HG03139 (cell line): ENCODE measurements around the gene BHLHE23.

Experiments used
- ATAC-seq: cut with Tn5 transposase; IDR thresholded peaks from one replicate; pipeline ENCODE4 v1.9.1; 2021; ENCODE audit not compliant: unreplicated experiment

BHLHE23 gene

DNA sequence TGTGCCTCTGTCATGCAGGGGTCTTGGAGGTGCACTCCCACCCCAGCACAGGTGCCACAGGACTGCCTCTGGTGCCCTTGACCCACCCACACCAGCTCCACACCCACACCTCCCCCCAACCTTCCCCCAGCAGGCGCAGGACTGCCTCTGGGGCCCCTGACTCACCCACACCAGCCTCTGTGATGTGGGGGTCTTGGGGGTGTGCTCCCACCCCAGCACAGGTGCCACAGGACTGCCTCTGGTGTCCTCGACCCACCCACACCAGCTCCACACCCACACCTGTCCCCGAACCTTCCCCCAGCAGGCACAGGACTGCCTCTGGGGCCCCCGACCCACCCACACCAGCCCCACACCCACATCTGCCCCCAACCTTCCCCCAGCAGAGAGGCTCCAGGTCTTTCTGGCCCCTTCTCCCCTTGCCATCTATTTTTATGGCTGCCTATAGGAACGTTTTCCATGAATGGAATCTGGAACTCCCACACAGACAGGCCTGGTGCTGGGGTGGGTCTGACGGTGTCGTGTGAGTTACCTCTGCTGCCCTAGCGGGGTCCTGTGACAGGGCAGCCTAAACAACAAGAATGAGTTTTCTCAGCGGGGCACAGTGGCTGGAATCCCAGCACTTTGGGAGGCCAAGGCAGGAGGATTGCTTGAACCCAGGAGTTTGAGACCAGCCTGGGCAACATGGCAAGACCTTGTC, 30.8 kb downstream of the BHLHE23 start:
- no peak for ATAC-seq

DNA sequence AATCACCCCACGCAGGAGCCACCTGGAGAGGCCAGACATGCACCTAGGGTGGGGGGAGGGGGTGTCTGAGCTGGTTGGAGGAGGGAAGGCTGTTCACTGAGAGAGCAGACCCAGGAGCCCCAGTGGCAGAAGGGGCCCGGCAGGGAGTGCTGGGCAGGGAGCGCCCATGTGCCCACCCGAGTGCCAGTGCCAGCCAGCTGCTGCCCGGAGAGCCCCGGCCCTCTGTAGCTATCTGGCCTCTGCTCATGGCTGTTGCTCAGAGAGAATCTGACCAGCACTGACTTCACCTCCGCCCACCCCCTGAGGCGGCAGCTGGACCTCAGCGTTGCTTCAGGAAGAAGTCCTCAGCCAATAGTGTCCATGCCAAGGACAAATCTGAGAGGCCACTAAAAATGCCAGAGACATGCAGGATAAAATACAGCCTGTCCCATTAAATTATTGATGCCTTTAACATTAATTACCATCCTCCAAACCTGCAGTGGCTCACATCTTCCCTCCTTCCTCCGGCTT, 31.5 kb downstream of the BHLHE23 start:
- no peak for ATAC-seq

DNA sequence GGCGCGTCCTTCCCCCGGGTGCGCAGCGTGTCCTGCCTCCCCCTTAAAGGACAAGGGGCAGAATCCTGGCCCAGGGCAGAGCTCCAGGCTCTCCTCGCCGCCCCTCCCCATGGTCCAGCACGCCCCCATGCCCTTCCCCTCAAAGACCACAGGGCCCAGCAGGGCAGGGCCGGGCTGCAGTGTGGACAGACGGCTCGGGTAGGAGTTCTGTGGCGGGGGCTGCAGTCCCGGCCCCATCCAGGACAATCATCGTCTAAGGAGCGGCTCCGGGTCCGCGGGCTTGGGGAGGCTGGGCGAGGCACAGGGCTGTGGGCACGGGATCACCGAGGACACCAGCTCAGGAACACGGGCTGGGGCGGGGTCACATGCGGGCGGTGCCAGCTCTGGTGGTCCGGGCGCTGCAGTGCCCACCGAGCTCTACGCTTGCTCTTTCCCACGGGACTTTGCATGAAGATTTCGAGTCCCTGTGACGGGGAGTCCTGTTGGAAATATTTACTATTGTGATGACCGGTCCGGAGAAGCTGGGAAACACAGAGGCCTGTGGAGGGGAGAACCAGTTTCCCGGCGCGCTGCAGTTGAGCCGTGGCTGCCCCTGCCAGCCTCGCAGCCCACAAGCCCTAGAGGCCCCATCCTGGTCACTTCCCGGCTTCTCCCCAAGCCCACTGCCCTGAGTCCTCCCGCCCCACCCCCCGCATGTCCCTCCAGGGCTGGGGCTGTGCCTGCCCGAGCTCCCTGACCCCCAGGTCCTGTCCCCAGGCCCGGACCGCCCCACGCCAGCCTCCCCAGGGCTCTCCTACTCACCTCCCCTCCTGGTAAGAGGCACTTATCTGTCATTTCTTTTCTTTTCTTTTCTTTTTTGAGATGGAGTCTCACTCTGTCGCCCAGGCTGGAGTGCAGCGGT, 33.7 kb downstream of the BHLHE23 start:
- no peak for ATAC-seq

DNA sequence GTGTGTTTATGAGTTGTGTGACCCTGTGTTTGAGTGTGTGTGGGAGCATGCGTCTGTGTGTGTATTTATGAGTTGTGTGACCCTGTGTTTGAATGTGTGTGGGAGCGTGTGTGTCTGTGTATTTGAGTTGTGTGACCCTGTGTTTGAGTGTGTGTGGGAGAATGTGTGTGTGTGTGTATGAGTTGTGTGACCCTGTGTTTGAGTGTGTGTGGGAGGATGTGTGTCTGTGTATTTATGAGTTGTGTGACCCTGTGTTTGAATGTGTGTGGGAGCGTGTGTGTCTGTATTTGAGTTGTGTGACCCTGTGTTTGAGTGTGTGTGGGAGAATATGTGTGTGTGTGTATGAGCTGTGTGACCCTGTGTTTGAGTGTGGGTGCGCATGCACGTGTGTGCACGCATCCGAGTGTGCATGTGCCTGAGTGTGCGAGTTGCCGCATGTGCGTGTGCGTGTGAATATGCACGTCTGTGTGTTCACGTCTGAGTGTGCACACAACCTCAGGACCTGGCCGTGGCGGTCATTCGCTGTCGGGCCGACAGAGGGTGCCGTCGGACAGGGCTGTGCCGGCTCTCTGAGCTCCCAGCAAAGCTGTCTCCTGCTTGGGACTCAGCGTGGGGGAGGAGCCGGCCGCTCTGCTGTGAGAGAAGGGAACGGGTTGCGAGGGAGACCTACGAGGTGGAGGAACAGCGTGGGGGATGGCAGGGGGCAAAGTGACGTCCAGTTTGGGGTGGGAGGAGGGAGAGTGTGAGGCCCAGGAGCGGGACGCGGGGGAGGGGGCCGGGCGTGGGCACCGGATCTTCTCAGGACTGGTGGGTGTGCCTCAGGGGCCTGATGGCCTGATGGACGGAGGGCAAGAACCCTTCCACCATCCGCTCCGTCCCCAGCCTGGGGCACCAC, 34.6 kb downstream of the BHLHE23 start:
- no peak for ATAC-seq

DNA sequence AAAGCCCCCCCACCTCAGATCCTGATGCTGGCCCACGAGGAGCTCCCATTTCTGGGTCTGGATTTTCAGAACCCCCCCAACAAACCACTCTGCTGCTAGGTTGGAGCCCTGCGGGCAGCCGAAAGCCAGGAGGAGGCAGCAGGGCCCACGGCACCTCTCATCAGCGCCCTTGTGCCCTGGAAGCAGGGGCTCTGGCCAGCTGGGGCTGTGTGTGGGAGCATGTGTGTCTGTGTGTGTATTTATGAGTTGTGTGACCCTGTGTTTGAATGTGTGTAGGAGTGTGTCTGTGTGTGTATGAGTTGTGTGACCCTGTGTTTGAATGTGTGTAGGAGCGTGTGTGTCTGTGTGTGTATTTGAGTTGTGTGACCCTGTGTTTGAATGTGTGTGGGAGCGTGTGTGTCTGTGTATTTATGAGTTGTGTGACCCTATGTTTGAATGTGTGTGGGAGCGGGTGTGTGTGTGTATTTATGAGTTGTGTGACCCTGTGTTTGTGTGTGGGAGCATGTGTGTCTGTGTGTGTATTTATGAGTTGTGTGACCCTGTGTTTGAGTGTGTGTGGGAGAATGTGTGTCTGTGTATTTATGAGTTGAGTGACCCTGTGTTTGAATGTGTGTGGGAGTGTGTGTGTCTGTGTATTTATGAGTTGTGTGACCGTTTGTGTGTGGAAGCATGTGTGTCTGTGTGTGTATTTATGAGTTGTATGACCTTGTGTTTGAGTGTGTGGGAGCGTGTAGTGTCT, 35.4 kb downstream of the BHLHE23 start:
- no peak for ATAC-seq

DNA sequence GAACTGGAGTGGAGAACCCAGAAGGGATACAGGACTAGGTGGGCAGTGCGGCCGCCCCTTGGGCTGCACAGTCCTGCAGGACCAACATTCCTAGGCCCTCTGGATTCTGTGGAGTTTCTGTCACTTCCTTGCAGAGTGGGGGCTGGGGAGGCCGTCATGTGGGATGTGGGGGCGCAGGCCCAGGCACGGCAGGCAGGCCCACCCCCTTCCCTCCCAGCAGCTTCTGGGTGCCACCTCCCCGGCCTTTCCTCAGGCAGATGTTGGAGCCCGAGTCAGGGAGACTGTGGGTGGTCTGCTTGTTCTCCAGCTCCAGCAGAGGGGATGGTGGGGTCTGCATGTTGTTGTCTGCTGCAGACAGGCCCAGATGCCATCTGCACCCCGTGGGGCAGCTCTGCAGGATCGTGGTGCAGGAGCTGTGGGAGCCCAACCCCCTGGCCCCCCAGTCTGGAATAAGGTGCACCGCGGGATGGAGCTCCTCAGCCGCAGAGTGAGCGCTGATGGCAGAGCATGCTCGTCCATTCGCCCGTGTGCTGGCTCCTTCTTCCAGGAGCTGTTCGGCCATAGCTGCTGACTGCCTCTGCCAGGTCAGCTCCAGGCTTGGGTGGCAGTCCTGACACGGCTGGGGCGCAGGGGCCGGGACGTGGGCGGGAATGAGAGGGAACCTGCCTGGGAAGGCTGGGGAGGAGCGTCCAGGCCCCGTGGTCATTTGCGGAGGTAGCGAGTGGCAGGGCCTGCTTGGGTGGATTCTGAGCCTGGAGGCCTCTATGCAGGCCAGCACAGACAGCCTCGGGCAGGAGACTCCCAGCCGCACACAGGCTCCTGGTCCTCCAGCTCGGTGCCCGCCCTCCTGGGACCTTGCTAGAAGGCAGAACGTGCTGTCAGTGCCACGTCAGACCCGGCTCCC, 36.2 kb downstream of the BHLHE23 start:
- ATAC-seq = no peak

DNA sequence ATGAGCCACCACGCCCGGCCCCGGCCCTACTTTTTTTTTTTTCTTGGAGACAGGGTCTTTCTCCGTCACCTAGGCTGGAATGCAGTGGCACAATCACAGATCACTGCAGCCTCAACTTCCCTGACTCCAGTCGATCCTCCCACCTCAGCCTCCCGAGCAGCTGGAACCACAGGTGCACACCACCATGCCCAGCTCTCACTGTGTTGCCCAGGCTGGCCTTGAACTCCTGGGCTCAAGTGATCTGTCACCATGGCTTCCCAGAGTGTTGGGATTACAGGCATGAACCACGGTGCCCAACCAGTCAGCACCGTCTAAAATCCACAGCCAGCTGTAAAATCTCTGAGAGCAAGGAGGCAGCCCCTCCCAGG, 36.8 kb downstream of the BHLHE23 start:
- no peak for ATAC-seq

DNA sequence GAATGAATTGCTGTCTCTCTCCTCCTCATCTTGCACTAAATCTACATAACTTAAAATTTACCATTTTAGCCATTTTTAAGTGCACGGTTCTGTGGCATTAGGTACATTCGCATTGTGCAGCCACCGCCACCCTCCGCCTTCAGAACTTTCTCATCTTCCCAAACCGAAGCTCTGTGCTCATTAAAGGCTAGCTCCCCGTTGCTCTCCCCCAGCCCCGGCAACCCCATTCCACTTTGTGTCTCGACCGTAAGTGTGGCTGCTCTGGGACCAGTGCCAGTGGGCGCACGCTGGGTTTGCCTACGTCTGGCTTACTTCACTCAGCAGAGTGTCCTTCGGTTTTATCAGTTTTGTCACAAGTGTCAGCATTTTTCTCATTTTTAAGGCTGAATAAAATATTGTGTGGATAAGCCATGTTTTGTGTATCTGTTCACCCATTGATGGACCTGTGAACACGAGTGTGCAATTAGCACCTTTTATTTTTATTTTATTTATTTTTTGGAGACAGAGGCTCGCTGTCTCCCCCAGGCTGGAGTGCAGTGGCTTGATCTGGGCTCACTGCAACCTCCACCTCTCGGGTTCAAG, 37.5 kb downstream of the BHLHE23 start:
- ATAC-seq = no peak

DNA sequence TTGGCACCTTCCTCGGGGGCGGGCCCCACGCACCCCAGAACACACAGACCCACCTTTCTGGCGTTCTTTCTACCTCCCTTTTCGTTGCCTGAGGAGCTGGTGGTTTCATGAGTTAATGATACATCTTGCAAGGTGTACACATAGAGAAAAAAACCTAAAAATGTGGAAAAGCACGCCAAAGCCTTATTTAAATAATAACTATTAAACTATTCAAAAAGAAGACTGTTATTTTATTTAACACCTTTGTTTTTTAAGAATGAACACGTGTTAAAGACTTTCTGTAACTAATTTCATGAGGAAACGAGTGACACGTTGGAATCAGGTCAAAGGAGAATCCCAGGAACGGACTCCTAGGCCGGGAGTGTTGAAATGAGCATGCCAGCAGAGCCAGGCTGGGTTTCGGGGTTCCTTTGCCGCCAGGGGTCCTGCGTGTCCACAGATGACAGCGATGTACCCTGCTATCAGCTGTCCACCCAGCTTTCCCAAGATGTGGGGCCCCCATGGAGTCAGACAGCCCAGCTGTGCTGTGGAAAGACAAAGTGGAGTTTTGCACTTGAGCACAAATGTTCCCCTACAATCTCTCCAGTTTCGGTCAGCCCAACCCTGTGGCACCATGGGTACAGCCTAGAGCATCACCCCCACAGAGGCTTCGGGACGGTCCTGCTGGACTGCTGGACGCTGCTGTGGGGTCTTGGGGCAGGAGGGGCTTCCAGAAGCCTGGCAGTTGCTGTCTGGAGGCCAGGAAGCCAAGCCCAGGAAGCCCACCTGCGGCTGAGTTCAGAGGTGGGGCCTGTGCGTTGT, 38.2 kb downstream of the BHLHE23 start:
- no peak for ATAC-seq

DNA sequence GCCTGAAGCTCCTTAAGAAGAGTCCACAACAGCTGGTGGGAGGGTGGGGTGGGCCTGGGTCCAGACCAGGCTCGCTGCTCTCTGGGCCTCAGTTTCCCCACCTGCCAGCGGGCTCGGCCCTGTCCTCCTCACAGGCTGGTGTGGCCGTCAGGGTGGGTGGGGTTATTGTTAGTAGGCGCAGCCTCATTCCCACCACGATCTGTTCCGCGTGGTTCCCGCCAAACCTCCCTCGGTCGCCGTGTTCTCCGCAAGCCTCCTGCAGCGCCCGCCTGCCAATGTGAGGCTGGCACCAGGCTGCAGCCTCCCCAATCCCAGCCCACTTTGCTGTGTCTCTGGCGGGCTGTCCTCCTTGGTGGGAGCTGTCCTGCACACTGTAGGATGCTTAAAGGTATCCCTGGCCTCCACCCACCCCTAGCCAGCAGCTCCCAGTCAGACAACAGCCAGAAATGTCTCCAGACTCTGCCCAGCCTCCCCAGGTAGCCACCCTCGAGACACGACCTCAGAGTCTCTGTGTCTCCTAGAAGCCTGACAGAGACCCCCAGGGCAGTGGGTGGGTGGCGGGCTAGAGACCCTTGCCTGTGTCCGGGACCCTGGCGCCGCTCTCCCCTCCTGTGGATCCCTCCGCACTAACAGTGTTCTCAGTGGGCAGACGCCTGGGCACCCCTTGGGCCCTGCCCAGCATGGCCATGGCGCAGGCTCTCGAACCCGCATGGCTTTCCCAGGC, 39.0 kb downstream of the BHLHE23 start:
- ATAC-seq = no peak

DNA sequence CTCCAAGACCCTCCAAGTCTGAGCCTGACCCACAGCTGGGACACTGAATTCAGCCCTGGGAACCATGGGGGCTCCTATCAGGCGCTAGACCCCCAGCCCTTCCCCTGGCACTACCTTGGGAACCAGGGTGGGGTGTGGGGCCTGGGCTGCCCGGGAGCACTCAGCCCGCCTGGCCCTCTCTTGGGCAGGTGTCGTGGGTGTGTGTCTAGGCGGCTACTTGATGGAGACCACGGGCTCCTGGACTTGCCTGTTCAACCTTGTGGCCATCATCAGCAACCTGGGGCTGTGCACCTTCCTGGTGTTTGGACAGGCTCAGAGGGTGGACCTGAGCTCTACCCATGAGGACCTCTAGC, 39.6 kb downstream of the BHLHE23 start:
- no peak for ATAC-seq

DNA sequence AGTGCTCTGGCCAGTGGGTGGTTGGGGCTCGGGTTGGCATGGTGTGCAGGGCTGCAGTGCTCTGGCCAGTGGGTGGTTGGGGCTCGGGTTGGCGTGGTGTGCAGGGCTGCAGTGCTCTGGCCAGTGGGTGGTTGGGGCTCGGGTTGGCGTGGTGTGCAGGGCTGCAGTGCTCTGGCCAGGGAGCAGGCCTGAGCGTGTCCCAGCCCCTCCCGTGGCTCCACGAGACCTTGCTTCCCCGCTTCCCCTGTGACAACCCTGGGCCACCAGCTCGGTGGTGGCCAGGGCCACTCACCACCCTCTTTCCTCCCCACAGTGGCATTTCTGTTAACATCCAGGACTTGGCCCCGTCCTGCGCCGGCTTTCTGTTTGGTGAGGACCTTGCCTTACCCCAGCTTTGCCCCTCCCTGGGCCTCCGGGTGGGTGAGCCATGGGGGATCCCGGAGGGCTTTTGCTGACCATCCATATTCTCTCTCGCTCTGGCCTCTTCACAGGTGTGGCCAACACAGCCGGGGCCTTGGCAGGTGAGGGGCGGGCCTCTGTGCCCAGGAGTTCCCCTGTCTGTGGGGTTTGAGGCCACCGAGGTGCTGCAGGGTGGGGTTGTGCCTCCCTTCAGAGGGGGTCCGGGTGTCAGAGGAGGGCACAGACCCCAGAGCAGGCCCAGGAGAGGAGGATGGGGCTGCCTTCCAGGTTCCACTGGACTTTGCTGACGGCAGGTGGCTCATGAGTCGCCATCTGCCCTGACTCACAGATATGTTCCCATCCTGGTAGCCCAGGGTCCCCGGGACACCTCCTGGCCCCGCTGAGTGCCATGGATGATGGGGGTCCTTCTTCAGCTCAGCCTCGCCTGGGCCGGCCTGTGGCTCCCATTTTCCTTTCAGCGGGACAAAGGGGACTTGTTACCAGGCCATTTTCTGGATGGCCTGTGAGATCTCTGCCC, 40.3 kb downstream of the BHLHE23 start:
- ATAC-seq = no peak

DNA sequence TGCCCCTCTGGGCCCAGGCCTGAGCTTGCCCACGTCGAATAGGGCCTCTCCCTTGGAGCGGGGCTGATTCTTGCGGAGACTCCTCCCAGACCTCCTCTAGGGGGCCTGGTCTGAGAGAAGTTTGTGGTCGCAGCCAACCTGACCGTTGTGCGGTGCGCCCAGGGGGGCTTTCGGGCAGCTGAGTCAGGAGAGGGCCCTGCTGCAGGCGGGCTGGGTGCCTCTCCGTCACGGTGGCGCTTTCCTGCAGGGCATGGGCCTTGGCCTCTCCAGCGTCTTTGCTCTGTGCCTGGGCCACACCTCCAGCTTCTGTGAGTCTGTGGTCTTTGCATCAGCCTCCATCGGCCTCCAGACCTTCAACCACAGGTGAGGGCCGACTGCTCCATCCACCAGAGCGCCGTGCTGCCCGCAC, 41.4 kb downstream of the BHLHE23 start:
- no peak for ATAC-seq

DNA sequence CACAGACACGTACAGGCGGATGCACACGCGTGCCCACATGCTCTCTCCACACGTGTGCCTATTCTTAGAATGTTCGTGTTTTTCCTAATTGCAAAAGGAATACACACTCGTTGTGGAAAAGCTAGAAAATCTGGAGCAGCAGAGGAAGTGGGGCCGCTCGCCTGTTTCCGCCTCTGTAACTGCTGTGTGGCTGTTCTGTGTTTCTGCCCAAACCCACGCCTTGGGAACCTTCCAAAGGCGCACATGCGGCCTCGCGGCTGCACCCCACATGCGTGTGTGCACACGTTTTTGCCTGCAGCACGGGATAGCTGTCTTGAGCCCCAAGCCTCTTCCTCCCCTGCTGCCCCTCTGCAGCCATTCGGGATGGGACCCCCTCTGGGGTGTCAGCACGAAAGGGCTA, 42.1 kb downstream of the BHLHE23 start:
- ATAC-seq = no peak

DNA sequence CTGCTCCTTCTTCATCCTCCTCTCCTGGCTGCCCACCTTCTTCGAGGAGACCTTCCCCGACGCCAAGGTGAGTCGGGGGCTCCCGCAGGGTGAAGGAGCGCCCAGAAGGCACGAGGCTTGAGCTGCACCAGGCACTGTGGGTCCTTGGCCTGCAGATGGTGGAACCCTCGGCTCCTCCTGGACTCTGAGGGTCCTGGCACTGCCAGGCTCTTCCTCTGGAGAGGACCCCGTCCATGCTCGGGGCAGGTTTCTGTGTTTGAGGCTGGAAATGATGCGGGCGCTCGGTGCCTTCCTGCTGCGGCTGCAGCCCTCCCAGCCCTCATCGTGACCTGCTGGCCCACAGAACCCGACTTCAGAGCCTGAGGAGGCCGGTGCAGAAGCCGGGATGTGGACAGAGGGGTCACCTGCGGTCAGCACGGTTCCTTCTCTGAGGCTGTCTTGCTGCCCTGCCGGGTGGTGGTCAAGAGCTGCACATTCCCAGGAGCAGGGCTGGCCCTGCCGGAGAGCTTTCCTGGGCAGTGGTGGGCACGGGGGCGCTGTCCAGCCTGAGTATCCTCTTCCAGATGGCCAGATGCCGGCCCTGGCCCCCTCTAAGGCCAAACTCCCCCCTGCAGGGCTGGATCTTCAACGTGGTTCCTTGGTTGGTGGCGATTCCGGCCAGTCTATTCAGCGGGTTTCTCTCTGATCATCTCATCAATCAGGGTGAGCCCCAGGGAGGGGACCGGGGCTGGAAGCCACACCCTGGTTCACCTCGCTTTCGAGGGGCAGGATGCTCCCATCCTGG, 43.0 kb downstream of the BHLHE23 start:
- no peak for ATAC-seq
